HCT116 (cell line): ENCODE measurements around the gene FOXP1. TPM values are rescaled to one million over a fixed set of nuclear protein-coding genes. Genes with fewer than 3 reads are reported as not detected.

ENCODE experiments used
- ATAC-seq: fragments of 200-7000 bp; cut with Tn5 transposase; 2 replicates; pipeline ENCODE4 v1.9.1; 2020; ENCODE audit warnings: mild to moderate bottlenecking, moderate library complexity
- BruUV-seq: library from RNA; stranded (reverse); fragments of 400-500 nt; replicated peaks from 2 replicates; lab custom pipeline; 2021; lab: Mats Ljungman, UMichigan
- CTCF ChIA-PET: fragments of 300-600 bp; sonication (Branson Sonifier 250); formaldehyde crosslinking; loops from one replicate; lab custom pipeline; 2021; ENCODE audit warnings: antibody characterized with exemption; lab: Charles Lee
- POLR2A ChIA-PET: fragments of 300-600, 350-600 bp; sonication (Branson Sonifier 250); formaldehyde crosslinking; loops from one replicate; lab custom pipeline; 2021; ENCODE audit warnings: antibody characterized with exemption; lab: Charles Lee
- RAD21 ChIA-PET, 2 experiments: fragments of 300-600 bp; sonication (Branson Sonifier 250); formaldehyde crosslinking; loops; one replicate each; lab custom pipeline; 2023; ENCODE audit warnings: low total read pairs in 2 of 2; ENCODE audit not compliant: uncharacterized antibody in 2 of 2, unreplicated experiment in 2 of 2, low non-redundant PET in 1 of 2; lab: Charles Lee
- DNase-seq: peaks from one replicate; pipeline ENCODE4 v3.0.0-alpha.2; 2010; ENCODE audit warnings: low read depth, low spot score
- H2AFZ ChIP-seq: fragments of 200-600 bp; shearing (Covaris generic), sonication (generic); 2 replicates; pipeline ENCODE4 v1.6.1; 2017; ENCODE audit warnings: low read depth, mixed run types, mixed read lengths, antibody characterized with exemption, low read length; ENCODE audit not compliant: poor library complexity, severe bottlenecking
- H3K27ac ChIP-seq: 2 replicates; pipeline ENCODE4 v1.5.1; 2012; ENCODE audit warnings: low read depth, low read length
- H3K27me3 ChIP-seq: fragments of 200-600 bp; sonication (generic); 2 replicates; pipeline ENCODE4 v1.6.1; 2016; ENCODE audit warnings: mixed run types, low read length, mixed read lengths; ENCODE audit not compliant: insufficient read depth
- H3K36me3 ChIP-seq, 2 experiments: fragments of 200-500 bp in 1 of 2; fragments of 200-600 bp in 1 of 2; sonication (Bioruptor generic) in 1 of 2; sonication (generic) in 1 of 2; 2 replicates each; pipeline versions ENCODE4 v1.5.1 to v1.6.1; 2014 to 2016; ENCODE audit warnings: low read length in 2 of 2, inconsistent platforms in 1 of 2, mixed read lengths in 1 of 2, mixed run types in 1 of 2; ENCODE audit not compliant: insufficient read depth in 2 of 2, control insufficient read depth in 1 of 2
- H3K4me1 ChIP-seq, 2 experiments: fragments of 200-600 bp in 1 of 2; sonication (generic) in 1 of 2; 2 replicates each; pipeline versions ENCODE4 v1.5.1 to v1.6.1; 2012 to 2017; ENCODE audit warnings: low read length in 2 of 2, inconsistent platforms in 1 of 2, mild to moderate bottlenecking in 1 of 2, mixed read lengths in 1 of 2, mixed run types in 1 of 2, moderate library complexity in 1 of 2; ENCODE audit not compliant: insufficient read depth in 2 of 2, control insufficient read depth in 1 of 2
- H3K4me2 ChIP-seq: fragments of 200-600 bp; sonication (generic); 2 replicates; pipeline ENCODE4 v1.6.1; 2017; ENCODE audit warnings: mixed run types, low read length, mixed read lengths
- H3K4me3 ChIP-seq, 2 experiments: fragments of 200-600 bp in 1 of 2; sonication (generic) in 1 of 2; replicated peaks in 1 of 2; 2 replicates each; pipeline ENCODE4 v1.5.1; 2011 to 2016; ENCODE audit warnings: low read length in 2 of 2, control low read depth in 1 of 2, low read depth in 1 of 2, mild to moderate bottlenecking in 1 of 2, mixed read lengths in 1 of 2, mixed run types in 1 of 2
- H3K79me2 ChIP-seq: fragments of 200-600 bp; sonication (generic); 2 replicates; pipeline ENCODE4 v1.6.1; 2017; ENCODE audit warnings: mild to moderate bottlenecking, mixed run types, low read length, moderate library complexity, mixed read lengths; ENCODE audit not compliant: insufficient read depth
- H3K9ac ChIP-seq: fragments of 200-600 bp; sonication (generic); 2 replicates; pipeline ENCODE4 v1.6.1; 2016; ENCODE audit warnings: low read length, mixed read lengths
- H3K9me2 ChIP-seq: fragments of 200-600 bp; sonication (generic), shearing (Covaris generic); 2 replicates; pipeline ENCODE4 v1.6.1; 2017; ENCODE audit warnings: mixed run types, mild to moderate bottlenecking, moderate library complexity; ENCODE audit not compliant: insufficient read depth
- H3K9me3 ChIP-seq, 2 experiments: fragments of 200-500 bp in 1 of 2; fragments of 200-600 bp in 1 of 2; sonication (Bioruptor generic) in 1 of 2; sonication (generic) in 1 of 2; 2 replicates each; pipeline ENCODE4 v1.6.1; 2014 to 2017; ENCODE audit warnings: low read length in 2 of 2, mixed read lengths in 2 of 2, inconsistent platforms in 1 of 2, low read depth in 1 of 2, mild to moderate bottlenecking in 1 of 2, mixed run types in 1 of 2, moderate library complexity in 1 of 2; ENCODE audit not compliant: control insufficient read depth in 1 of 2, insufficient read depth in 1 of 2
- H4K20me1 ChIP-seq: fragments of 200-600 bp; sonication (generic), shearing (Covaris generic); 2 replicates; pipeline ENCODE4 v1.6.1; 2017; ENCODE audit warnings: mixed run types, mild to moderate bottlenecking, moderate library complexity; ENCODE audit not compliant: insufficient read depth
- CBX3 ChIP-seq: IDR thresholded peaks from 2 replicates; pipeline ENCODE4 v1.6.1; 2012; ENCODE audit warnings: low read depth
- CTCF ChIP-seq, 3 experiments: fragments of 200-600 bp in 1 of 3; sonication (generic) in 1 of 3; IDR thresholded peaks in 2 of 3; conservative IDR thresholded peaks in 1 of 3; 2 replicates each; pipeline ENCODE4 v1.5.1; 2012 to 2017; ENCODE audit warnings: low read depth in 2 of 3, low read length in 2 of 3, antibody characterized with exemption in 1 of 3, borderline replicate concordance in 1 of 3, control low read depth in 1 of 3, mild to moderate bottlenecking in 1 of 3, mixed read lengths in 1 of 3, mixed run types in 1 of 3, moderate library complexity in 1 of 3; ENCODE audit not compliant: insufficient read depth in 1 of 3
- EGR1 ChIP-seq: IDR thresholded peaks from 2 replicates; pipeline ENCODE4 v1.6.1; 2012; ENCODE audit warnings: low read depth
- ELF1 ChIP-seq: IDR thresholded peaks from 2 replicates; pipeline ENCODE4 v1.6.1; 2012; ENCODE audit warnings: low read depth, borderline replicate concordance
- EZH2 ChIP-seq: fragments of 200-600 bp; sonication (generic); IDR thresholded peaks from 2 replicates; pipeline ENCODE4 v1.6.1; 2017; ENCODE audit warnings: antibody characterized with exemption, mixed run types
- FOSL1 ChIP-seq: IDR thresholded peaks from 2 replicates; pipeline ENCODE4 v1.6.1; 2012; ENCODE audit warnings: low read depth
- POLR2A ChIP-seq: IDR thresholded peaks from 2 replicates; pipeline ENCODE4 v1.7.0; 2011; ENCODE audit warnings: borderline replicate concordance; ENCODE audit not compliant: insufficient read depth, insufficient read length; ENCODE audit errors: extremely low read depth
- POLR2AphosphoS5 ChIP-seq: IDR thresholded peaks from 2 replicates; pipeline ENCODE4 v1.6.1; 2011; ENCODE audit warnings: mild to moderate bottlenecking, low read depth, low read length, moderate library complexity
- REST ChIP-seq: IDR thresholded peaks from 2 replicates; pipeline ENCODE4 v1.6.1; 2012; ENCODE audit warnings: low read depth
- SIN3A ChIP-seq: IDR thresholded peaks from 2 replicates; pipeline ENCODE4 v1.6.1; 2012; ENCODE audit warnings: low read depth
- SRF ChIP-seq: IDR thresholded peaks from 2 replicates; pipeline ENCODE4 v1.6.1; 2012; ENCODE audit warnings: low read depth
- TCF7L2 ChIP-seq: IDR thresholded peaks from 2 replicates; pipeline ENCODE4 v1.7.0; 2011; ENCODE audit warnings: borderline replicate concordance, inconsistent platforms; ENCODE audit not compliant: insufficient read depth, insufficient read length; ENCODE audit errors: extremely low read depth
- ZFX ChIP-seq: fragments of 450-650 bp; IDR thresholded peaks from 2 replicates; pipeline ENCODE4 v1.6.1; 2017
- intact Hi-C: fragments of 100-400 bp; cut with micrococcal nuclease; formaldehyde crosslinking; loops from 2 replicates; pipeline ENCODE4 v1.10.0; 2022
- total RNA-seq: library from RNA; stranded (reverse); gene quantifications from one replicate; pipeline ENCODE4 v1.2.1, GENCODE V29; 2021; ENCODE audit not compliant: unreplicated experiment
- TF ChIP-seq, protein P1 (sequence below): IDR thresholded peaks from 2 replicates; pipeline ENCODE4 v1.6.1; 2012

Gene FOXP1
- total RNA-seq, 1 experiment from 2014 or later: 11.4 TPM

DNA sequence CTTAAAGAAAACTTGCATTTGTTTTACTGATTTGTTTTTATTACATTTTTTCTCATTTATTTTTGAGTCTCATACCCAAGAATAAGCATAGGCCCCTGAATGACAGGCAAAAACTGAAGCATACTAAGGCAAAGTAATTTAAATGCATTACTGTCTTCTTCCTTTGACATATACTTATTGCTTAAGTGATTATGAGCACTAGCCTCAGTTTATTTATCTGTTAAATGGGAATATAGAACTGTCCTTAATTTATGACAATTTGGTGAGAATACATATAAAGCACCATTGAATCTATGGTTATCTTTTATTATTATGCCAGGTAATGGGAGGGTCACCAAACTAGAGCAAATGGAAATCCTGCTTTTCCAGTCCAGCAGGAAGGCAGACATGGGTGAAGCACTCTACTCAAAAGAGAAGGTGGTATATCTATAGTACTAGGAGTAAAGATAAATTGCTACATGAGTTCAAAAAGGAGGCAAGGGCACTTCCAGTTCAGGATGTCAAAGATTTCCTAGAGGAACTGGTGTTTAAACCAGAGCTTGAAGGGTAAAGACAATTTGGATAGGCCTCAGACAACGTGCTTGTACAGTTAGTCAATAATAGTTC lies 435.0 kb downstream of the FOXP1 start:
- ChIA-PET POLR2A (no interaction called here), CTCF (no interaction called here), RAD21 (no interaction called here)
- no peak overlapping the region for H3K4me3 ChIP-seq
- no peaks in the 10 kb centered on the region for H3K4me1 ChIP-seq
- no peaks in the 10 kb centered on the region for H3K9me3 ChIP-seq
- H3K4me2 ChIP-seq: no peak overlapping the region
- H3K27me3 ChIP-seq: no peaks in the 10 kb centered on the region
- TF ChIP-seq, protein P1, sequence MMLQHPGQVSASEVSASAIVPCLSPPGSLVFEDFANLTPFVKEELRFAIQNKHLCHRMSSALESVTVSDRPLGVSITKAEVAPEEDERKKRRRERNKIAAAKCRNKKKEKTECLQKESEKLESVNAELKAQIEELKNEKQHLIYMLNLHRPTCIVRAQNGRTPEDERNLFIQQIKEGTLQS: no peak
- TF ChIP-seq SIN3A: no peak
- TF ChIP-seq POLR2A: no peak
- no peak for TF ChIP-seq ZFX
- TF ChIP-seq POLR2AphosphoS5: no peak
- TF ChIP-seq ELF1: no peak
- TF ChIP-seq CBX3: no peak
- TF ChIP-seq EZH2: no peak
- H3K27ac ChIP-seq: no peak overlapping the region
- H4K20me1 ChIP-seq: no peaks in the 10 kb centered on the region
- ATAC-seq: no peak
- no peak overlapping the region for H3K9ac ChIP-seq
- H3K79me2 ChIP-seq: no peaks in the 10 kb centered on the region
- intact Hi-C loops: no loop called here
- H3K9me2 ChIP-seq: no peaks in the 10 kb centered on the region
- no TSS peak for BruUV-seq
- H3K36me3 ChIP-seq: no peaks in the 10 kb centered on the region
- no peak overlapping the region for H2AFZ ChIP-seq
- no peak for DNase-seq

DNA sequence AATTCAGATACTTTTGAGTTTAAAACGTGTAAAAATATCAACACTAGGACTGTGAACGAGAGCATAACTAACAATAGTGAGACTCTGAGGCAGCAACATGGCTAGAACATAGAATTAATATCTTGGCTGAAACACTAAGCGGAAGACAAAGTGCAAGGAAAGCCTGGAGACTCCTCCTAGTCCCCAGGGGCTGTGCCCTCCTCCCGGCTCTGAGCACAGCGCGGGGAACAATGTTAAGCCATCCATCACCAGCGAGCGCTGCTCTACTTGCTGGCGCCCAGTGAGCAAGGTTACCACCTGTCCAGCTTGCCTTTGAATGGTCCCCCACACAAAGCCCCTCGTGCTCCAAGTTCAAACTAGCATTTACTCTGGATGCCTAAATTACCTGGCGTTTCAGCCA lies 436.9 kb downstream of the FOXP1 start:
- Histone ChIP-seq H2AFZ (no peak overlapping the region), H3K4me1 (no peaks in the 10 kb centered on the region), H3K9me2 (no peaks in the 10 kb centered on the region), H3K9me3 (no peaks in the 10 kb centered on the region), H3K4me3 (no peak overlapping the region), H3K4me2 (no peak overlapping the region), H3K27me3 (no peaks in the 10 kb centered on the region), H3K79me2 (no peaks in the 10 kb centered on the region), H4K20me1 (no peaks in the 10 kb centered on the region), H3K9ac (no peak overlapping the region), H3K27ac (no peak overlapping the region), H3K36me3 (no peaks in the 10 kb centered on the region)
- CTCF ChIA-PET: no interaction called here
- POLR2A ChIA-PET: no interaction called here
- RAD21 ChIA-PET: no interaction called here
- BruUV-seq: no TSS peak
- ATAC-seq (no peak), DNase-seq (no peak)
- TF ChIP-seq SRF (no peak), EZH2 (no peak), EGR1 (no peak), REST (no peak), FOSL1 (no peak), CTCF (IDR thresholded peaks at IDR 0.05 in 2 of 3, conservative IDR thresholded peaks at IDR 0.05 in 1 of 3; ENCODE audit: borderline replicate concordance in 1 of 3, insufficient read depth in 1 of 3, low read depth in 2 of 3, low read length in 2 of 3) (no peak), TCF7L2 (no peak), POLR2AphosphoS5 (no peak)
- intact Hi-C loops: no loop called here
